DMS114 treated with DMSO at 0.1 percent for 48 hours (cell line): ENCODE results near the gene TNNC2.
A peak's percentile ranks its signal among the peaks of the same experiment; 100 is the strongest.
"Not testable (repeated sequence)": the region's sequence is repeated elsewhere in the genome, so short reads cannot be mapped to it uniquely, and the experiment has no call there.

ENCODE experiments used
- DNase-seq: peaks from one replicate; lab custom pipeline; 2025; ENCODE audit not compliant: unreplicated experiment; lab: John Stamatoyannopoulos, UW

The TNNC2 gene

GRCh38 chr20:45848969-45849582 is 22.0 kb upstream of the TNNC2 start:
- no peak for DNase-seq

- no peak for DNase-seq
Observed at GRCh38 chr20:45848421-45848820, 21.3 kb upstream of the TNNC2 start.

GRCh38 chr20:45845452-45845851 is 18.3 kb upstream of the TNNC2 start:
- no peak for DNase-seq

- no peak for DNase-seq
Observed at GRCh38 chr20:45843506-45843905, 16.4 kb upstream of the TNNC2 start.

- DNase-seq = no peak
Observed at GRCh38 chr20:45842169-45842812, 15.2 kb upstream of the TNNC2 start.

- no peak for DNase-seq
Observed at GRCh38 chr20:45841407-45842129, 14.5 kb upstream of the TNNC2 start.

GRCh38 chr20:45840700-45841198 is 13.6 kb upstream of the TNNC2 start:
- no peak for DNase-seq

GRCh38 chr20:45836841-45837240 is 9.7 kb upstream of the TNNC2 start:
- no peak for DNase-seq

GRCh38 chr20:45835825-45836224 is 8.7 kb upstream of the TNNC2 start:
- no peak for DNase-seq

GRCh38 chr20:45835329-45835765 is 8.2 kb upstream of the TNNC2 start:
- DNase-seq = no peak

GRCh38 chr20:45834797-45835161 is 7.7 kb upstream of the TNNC2 start:
- no peak for DNase-seq

- peak; percentile 48 for DNase-seq
Observed at GRCh38 chr20:45833883-45834796, 7.0 kb upstream of the TNNC2 start.

GRCh38 chr20:45833030-45833882 is 6.1 kb upstream of the TNNC2 start, which contains the start of gene SNX21:
Gene SNX21 (plus strand): TSS chr20:45833799. CDS start chr20:45833920, 121 bp downstream.
- DNase-seq = peak; percentile 61

- DNase-seq = no peak
Observed at GRCh38 chr20:45832619-45833018, 5.5 kb upstream of the TNNC2 start.

GRCh38 chr20:45829673-45830106 is 2.6 kb upstream of the TNNC2 start:
- DNase-seq = not testable (repeated sequence)

- DNase-seq = no peak
Observed at GRCh38 chr20:45828589-45828988, 1.5 kb upstream of the TNNC2 start.

- DNase-seq = no peak
Observed at GRCh38 chr20:45827712-45828111, 600 bp upstream of the TNNC2 start.

- DNase-seq = no peak
Observed at GRCh38 chr20:45826381-45827019, 612 bp downstream of the TNNC2 start.
